ENCODE measurements around the gene TTC3.

GRCh38 chr21:37040212-37040611, 32.8 kb upstream of the TTC3 start:
- TF ChIP-seq CTCF (IDR thresholded peaks at IDR 0.05) = no peak
- no peak for TF ChIP-seq POLR2A (IDR thresholded peaks at IDR 0.05)
